22Rv1 (cell line): Measurements from ENCODE around the gene CNOT1.

Source experiments
- ZFX ChIP-seq: fragments of 450-650 bp; IDR thresholded peaks from 2 replicates; pipeline ENCODE4 v1.6.1; 2017; ENCODE audit warnings: antibody characterized with exemption, borderline replicate concordance
- TF ChIP-seq, protein P1 (sequence below): fragments of 450-650 bp; IDR thresholded peaks from 2 replicates; pipeline ENCODE4 v1.5.1; 2017; ENCODE audit warnings: mild to moderate bottlenecking

DNA sequence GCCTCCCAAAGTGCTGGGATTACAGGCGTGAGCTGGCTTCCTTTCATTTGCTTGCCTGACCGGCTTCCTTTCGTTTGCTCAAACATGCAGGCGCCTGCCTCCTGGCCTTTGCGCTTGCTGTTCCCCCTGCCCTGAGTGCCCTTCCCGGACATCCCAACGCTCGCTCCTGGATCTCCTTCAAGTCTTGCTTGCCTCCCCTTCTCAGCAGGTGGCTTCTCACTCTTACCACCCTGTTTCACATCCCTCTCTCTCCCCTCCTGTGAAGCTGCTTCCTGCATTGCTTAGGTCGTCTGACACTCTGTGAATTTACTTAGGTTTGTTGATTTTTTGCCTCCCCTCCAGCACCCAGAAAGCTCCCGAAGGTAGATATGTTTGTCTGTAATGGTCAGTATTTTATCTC is 155.3 kb downstream of the CNOT1 start:
- TF ChIP-seq, protein P1, sequence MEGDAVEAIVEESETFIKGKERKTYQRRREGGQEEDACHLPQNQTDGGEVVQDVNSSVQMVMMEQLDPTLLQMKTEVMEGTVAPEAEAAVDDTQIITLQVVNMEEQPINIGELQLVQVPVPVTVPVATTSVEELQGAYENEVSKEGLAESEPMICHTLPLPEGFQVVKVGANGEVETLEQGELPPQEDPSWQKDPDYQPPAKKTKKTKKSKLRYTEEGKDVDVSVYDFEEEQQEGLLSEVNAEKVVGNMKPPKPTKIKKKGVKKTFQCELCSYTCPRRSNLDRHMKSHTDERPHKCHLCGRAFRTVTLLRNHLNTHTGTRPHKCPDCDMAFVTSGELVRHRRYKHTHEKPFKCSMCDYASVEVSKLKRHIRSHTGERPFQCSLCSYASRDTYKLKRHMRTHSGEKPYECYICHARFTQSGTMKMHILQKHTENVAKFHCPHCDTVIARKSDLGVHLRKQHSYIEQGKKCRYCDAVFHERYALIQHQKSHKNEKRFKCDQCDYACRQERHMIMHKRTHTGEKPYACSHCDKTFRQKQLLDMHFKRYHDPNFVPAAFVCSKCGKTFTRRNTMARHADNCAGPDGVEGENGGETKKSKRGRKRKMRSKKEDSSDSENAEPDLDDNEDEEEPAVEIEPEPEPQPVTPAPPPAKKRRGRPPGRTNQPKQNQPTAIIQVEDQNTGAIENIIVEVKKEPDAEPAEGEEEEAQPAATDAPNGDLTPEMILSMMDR, result no peak
- no peak for TF ChIP-seq ZFX
